Osteoblast (primary cell): Measurements from ENCODE around the gene MAN1C1. TPM values are rescaled to one million over a fixed set of nuclear protein-coding genes. Genes with fewer than 3 reads are reported as not detected.

Source experiments
- DNase-seq: peaks from one replicate; pipeline ENCODE4 v3.0.0; 2011; ENCODE audit warnings: low spot score, mixed read lengths; ENCODE audit not compliant: insufficient read length; ENCODE audit errors: missing footprints
- H2AFZ ChIP-seq: 2 replicates; pipeline ENCODE4 v1.6.0; 2011; ENCODE audit warnings: mild to moderate bottlenecking, low read length
- H3K27ac ChIP-seq: 2 replicates; pipeline ENCODE4 v1.5.1; 2011; ENCODE audit warnings: mild to moderate bottlenecking, low read depth, low read length, moderate library complexity
- H3K27me3 ChIP-seq: 2 replicates; pipeline ENCODE4 v1.6.0; 2012; ENCODE audit warnings: mild to moderate bottlenecking, control low read depth, inconsistent platforms, low read length, moderate library complexity; ENCODE audit not compliant: insufficient read depth
- H3K36me3 ChIP-seq: 2 replicates; pipeline ENCODE4 v1.5.1; 2011; ENCODE audit warnings: mild to moderate bottlenecking, low read length, control low read depth, moderate library complexity; ENCODE audit not compliant: insufficient read depth
- H3K4me1 ChIP-seq: 2 replicates; pipeline ENCODE4 v1.5.1; 2011; ENCODE audit warnings: mild to moderate bottlenecking, low read length, control low read depth, moderate library complexity; ENCODE audit not compliant: insufficient read depth
- H3K4me2 ChIP-seq: 2 replicates; pipeline ENCODE4 v1.6.0; 2011; ENCODE audit warnings: mild to moderate bottlenecking, low read length; ENCODE audit not compliant: insufficient read depth
- H3K4me3 ChIP-seq: fragments of 200-600 bp; sonication (generic); 3 replicates; pipeline ENCODE4 v1.5.1; 2012; ENCODE audit warnings: mild to moderate bottlenecking, low read length, inconsistent platforms; ENCODE audit not compliant: insufficient read depth
- H3K79me2 ChIP-seq: 2 replicates; pipeline ENCODE4 v1.6.0; 2012; ENCODE audit warnings: mild to moderate bottlenecking, low read length, control low read depth, inconsistent platforms; ENCODE audit not compliant: insufficient read depth
- H3K9me3 ChIP-seq: 2 replicates; pipeline ENCODE4 v1.5.1; 2011; ENCODE audit warnings: low read depth, low read length, control low read depth
- H4K20me1 ChIP-seq: 2 replicates; pipeline ENCODE4 v1.6.0; 2012; ENCODE audit warnings: mild to moderate bottlenecking, low read length, control low read depth; ENCODE audit not compliant: insufficient read depth
- CTCF ChIP-seq: IDR thresholded peaks from 2 replicates; pipeline ENCODE4 v1.5.1; 2011; ENCODE audit warnings: mild to moderate bottlenecking, low read depth, low read length, moderate library complexity; ENCODE audit errors: extremely low read depth
- total RNA-seq: library from RNA; depleted of rRNA; stranded (reverse); fragments of >200 nt; gene quantifications from 2 replicates; pipeline ENCODE4 v1.2.3, GENCODE V29; 2012

Gene MAN1C1
- total RNA-seq, 1 donor = 16.3 TPM

GRCh38 chr1:25568834-25569596 lies 47.6 kb upstream of the MAN1C1 start:
- no peaks in the 10 kb centered on the region for H3K79me2 ChIP-seq
- H3K27me3 ChIP-seq = peaks cover 9% of the 10 kb centered on the region
- peak overlapping the region; percentile 77 for H3K27ac ChIP-seq
- H4K20me1 ChIP-seq = peaks cover 9% of the 10 kb centered on the region
- H3K36me3 ChIP-seq = peaks cover 5% of the 10 kb centered on the region
- peak; percentile 99 for DNase-seq
- peak overlapping the region; percentile 61 for H3K4me2 ChIP-seq
- H3K4me1 ChIP-seq = peaks cover 30% of the 10 kb centered on the region
- H3K4me3 ChIP-seq = peak overlapping the region; percentile 45
- no peak for TF ChIP-seq CTCF
- H3K9me3 ChIP-seq = no peaks in the 10 kb centered on the region
- H2AFZ ChIP-seq = no peak overlapping the region

GRCh38 chr1:25569597-25570396 lies 46.8 kb upstream of the MAN1C1 start:
- Histone ChIP-seq H2AFZ (no peak overlapping the region), H3K79me2 (no peaks in the 10 kb centered on the region), H3K4me2 (no peak overlapping the region), H3K27ac (peak overlapping the region; percentile 77), H3K4me3 (no peak overlapping the region), H3K27me3 (peaks cover 9% of the 10 kb centered on the region), H3K9me3 (no peaks in the 10 kb centered on the region), H3K36me3 (peaks cover 5% of the 10 kb centered on the region), H3K4me1 (peaks cover 30% of the 10 kb centered on the region), H4K20me1 (peaks cover 9% of the 10 kb centered on the region)
- TF ChIP-seq CTCF = no peak
- DNase-seq = peak; percentile 90

GRCh38 chr1:25570798-25571521 lies 45.6 kb upstream of the MAN1C1 start:
- Histone ChIP-seq H2AFZ (no peak overlapping the region), H3K4me1 (peaks cover 30% of the 10 kb centered on the region), H3K36me3 (peaks cover under 1% of the 10 kb centered on the region), H3K9me3 (no peaks in the 10 kb centered on the region), H3K4me3 (no peak overlapping the region), H3K27ac (no peak overlapping the region), H3K79me2 (no peaks in the 10 kb centered on the region), H4K20me1 (peaks cover 9% of the 10 kb centered on the region), H3K4me2 (no peak overlapping the region), H3K27me3 (peaks cover 9% of the 10 kb centered on the region)
- peak; percentile 69 for DNase-seq
- no peak for TF ChIP-seq CTCF
